ENCODE measurements around the gene UFC1.
A peak's percentile ranks its signal among the peaks of the same experiment; 100 is the strongest.

The UFC1 gene

DNA sequence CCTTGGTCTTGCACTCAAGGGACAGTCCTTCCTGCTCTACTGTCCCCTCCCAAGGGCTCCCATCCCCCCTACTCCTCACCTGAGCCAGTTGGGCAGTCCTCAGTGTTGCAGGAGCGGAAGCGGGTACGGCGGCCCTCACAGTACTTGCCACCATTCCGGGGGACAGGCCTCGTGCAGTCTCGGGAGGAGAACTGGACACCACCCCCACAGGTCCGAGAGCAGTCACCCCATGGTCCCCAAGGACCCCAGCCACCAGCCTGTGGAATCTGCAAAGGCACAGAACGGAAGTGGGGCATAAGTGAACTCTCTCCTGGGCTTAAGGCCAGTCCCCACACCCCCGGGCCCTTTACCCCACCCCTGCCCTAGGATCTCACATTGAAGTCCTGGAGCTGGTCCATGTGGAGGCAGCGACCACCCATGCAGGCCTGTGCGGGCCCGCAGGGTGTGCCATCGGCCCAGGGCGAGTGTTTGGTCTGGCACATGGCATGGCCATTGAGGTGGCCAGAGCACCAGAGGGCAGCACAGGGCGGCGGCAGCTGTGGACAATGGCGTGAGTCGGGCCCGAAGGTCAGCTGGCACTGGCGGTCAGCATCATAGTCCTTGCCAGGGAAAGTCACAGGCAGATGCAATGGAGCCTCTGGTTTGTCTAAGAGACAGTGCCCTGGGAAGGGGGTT lies 39.9 kb downstream of the UFC1 start:
- DNase-seq (ENCODE audit: low spot score): no peak

DNA sequence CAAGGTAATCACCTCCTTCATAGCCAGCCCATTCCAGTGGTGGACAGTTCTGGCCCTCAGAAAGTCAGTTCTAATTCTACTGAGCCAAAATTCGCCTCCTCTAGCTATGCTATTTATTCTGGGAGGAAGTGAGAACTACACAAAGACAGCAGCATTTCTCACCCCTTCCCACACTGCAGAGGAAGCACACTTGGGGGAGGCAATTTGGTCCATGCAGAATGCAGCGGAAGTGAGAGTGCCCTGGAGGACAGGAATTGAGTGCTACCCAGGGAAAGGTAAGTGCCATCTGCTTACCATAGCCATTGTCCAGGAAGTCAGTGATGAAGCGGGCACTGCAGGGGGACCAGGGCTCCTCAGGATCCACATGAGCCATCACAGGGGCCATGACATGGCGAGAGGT lies 41.4 kb downstream of the UFC1 start:
- DNase-seq (ENCODE audit: low spot score): no peak

DNA sequence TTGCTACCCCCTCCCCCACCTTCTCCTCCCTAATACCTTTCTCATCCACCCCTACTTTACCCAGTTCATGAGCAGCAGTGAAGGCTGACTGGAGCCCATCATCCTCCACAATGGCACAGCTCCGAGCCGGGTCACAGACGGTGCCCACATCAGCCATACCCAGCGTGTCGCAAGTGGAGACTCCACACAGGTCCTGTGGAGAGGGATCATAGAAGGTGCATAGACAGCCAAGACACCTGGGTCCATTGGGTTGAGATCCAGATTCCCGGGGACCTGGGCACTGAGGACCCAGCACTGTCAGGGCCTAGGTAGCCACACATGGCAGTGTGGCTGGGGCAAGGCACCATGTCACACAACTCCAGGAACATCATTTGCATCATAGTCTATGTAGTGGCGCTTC lies 42.3 kb downstream of the UFC1 start:
- DNase-seq (ENCODE audit: low spot score): no peak

DNA sequence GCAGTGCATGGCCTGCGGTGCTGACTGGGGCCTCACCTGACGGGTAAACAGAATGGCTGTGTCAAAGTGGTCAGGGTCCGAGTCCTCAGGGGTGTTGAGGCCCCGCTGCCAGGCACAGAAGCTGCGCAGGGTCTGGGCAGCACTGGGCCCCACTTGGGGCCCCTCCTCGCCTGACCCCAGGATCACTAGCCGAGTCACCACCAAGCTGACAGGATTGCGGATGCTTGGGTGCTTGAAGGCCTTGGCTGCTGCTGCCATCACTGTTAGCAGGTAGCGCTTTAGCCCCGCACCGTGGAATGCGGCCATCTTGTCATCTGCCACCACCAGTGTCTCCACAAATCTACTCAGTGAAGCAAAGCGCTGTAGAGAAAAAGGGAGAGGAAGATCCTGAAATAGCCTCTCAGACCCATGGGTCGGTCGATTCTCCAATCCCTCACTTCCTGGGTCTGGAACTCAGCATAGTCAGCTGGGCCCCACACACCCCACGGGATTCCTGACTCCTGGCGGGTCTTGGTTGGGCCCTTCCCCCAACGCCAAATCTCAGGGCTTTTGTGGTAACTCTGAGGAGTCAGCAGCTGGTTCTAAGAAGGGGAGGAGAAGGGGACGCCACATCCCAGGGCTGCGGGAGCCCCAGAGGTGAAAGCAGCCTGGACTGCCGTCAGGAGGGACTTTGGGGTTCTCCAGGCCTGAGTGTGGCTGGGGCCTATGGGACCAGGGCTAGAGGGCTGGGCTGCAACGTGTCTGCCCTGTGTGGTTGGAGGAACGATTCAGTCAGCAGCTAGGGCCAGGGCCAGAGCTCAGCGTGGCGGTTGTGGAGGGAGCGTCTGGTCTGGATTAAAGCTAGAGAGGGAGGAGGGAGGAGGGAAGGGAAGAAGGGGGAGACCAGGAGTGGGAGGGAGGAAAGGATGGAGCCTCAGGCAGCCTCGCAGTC lies 43.0 kb downstream of the UFC1 start:
- no peak for DNase-seq (ENCODE audit: low spot score)

DNA sequence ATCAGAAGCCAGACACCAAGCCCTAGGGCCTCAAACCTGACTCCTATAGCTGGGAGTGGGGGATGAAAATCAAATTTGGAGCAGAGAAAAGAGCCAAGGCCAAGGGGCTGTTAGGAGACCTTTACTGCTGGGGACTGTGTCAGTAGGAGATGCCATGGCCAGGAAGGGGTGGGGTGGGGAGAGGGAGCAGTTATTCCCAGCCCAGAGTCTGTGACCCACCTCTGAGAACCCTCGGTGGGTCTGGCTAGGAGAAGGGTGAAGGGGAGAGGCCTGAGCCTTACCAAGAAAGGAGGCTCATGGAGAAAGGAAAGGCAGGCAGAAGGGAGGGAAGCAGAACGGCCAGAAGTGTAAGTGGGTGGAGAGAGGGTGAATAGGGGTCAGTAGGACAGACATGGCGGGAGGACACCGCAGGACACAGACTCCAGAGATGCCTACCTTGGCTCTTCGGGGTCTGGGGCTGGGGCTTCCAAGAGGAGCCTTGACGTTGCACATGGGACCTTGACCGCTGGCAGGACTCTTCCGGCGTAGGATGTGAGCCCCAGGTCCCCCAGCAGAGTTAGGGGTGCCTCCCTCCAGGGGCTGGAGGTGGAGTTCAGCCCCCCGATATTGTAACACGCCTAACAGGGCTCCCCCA lies 43.9 kb downstream of the UFC1 start:
- DNase-seq (ENCODE audit: low spot score): no peak

DNA sequence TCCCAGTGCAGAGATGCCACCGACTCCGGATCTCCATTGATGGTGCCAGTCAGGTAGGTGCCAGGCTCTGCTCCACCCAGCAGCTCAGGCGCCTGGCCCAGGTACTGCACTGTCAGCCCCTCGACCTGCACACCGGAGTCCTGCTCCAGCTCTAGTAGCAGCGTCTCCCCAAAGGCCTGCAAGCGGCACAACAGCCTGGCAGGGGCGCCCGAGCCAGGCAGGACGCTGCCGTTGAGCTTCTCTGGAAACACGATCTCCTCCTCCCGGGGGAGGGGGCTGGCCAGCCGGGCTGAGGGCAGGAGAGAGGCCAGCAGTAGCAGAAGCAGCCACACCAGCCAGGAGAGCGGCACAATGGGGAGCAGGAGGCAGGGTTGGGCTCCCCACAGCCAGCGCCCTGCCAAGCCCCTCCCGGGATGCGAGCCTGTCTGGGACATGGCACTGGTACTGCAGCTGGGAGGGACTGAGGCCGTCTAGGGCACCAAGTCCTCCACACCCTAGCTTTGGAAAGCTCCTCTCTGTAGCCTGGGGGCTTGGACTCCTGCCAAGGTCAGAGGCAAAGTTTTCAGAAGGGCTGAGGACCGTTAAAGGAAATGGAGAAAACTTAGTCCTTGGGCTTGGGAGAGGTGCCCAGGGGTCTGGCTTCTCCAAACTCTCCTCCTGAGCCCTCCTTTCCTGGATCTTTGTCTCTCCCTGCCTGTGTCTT lies 44.6 kb downstream of the UFC1 start:
- no peak for DNase-seq (ENCODE audit: low spot score)

DNA sequence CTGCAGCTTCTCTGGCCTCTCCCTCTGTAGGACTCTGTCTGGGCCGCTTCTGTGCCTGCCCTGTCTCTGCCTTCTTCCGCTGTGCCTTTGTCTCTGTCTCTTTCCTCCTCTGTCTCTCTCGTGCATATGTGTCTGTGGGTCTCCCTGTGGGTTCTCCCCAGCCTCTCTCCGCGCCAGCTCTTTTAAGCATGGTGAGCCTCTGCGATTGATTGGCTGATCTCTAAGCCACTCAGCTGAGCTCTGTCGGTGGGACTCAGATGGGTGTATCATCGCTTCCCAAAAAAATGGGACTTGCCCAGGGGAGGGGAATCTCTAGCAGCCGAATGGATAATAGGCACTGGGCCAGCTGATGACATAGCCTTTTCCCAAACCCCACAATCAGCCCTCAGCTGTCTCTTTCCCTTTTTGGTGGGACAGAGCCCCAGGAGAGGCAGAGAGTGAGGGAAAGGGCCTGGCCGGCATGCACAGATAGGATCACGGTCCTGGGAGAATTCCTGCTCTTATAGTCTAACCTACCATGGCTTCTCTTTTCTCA lies 45.2 kb downstream of the UFC1 start, which contains the start of gene ADAMTS4:
ADAMTS4 (minus strand) TSS at position 158 of the 535 bp plus-strand sequence. CDS start 427 bp downstream, outside the sequence.
- no peak for DNase-seq (ENCODE audit: low spot score)

DNA sequence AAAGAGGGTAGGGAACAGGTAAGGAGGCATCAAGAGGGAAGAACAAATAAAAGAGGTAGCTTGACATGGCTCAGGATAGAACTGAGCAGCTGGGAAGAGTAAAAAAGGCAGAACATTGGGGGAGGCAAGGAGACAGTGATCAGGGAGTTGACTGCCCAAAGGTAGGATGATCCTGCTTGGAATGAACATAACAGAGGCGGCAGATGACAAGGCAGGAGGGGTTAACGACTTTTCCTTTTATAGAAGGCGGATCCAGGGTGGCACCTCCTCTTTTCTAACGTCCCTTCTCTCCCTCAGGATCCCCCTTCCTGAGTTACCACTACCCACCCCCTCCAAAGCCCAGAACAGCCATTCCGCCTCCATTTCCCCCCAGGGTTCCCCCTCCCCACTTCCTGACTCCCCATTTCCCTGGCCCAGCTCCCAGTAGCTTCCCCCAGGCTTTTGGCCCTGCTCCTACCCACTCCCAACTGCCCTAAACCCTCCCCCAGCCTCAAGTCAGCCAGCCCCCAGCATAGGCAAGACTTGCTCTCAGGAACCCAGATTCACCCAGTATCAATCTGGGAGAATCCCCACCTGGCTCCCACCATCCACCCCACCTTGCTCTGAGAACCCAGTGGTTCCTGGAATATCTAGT lies 45.8 kb downstream of the UFC1 start:
- no peak for DNase-seq (ENCODE audit: low spot score)

DNA sequence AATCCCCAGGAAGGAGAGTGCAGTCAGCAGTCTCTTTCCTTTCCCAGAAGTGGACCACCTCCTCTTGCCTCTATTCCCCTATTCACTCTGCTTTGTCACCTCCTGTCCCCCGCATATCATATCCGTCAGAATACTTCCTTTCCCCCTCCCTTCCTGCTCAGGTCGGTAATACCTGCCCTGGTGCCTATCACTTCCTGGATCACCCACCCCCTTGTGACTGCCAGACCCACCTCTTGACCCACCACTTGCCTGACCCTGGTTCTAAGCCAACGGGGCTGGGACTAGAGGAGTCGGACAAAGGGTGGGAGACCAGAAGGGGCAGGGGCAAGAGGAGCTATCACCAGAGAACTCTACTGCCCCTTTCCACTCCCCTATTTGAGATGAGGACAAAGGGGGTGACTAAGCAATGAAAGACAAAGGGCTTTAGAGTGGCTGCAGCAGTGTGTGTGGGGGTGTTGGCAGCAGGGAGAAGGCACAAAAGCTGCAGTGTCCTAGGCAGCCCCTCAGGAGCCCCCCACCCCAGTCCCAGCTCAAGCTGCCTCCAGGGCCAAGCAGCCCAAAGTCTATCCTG lies 46.7 kb downstream of the UFC1 start:
- DNase-seq (ENCODE audit: low spot score): no peak

DNA sequence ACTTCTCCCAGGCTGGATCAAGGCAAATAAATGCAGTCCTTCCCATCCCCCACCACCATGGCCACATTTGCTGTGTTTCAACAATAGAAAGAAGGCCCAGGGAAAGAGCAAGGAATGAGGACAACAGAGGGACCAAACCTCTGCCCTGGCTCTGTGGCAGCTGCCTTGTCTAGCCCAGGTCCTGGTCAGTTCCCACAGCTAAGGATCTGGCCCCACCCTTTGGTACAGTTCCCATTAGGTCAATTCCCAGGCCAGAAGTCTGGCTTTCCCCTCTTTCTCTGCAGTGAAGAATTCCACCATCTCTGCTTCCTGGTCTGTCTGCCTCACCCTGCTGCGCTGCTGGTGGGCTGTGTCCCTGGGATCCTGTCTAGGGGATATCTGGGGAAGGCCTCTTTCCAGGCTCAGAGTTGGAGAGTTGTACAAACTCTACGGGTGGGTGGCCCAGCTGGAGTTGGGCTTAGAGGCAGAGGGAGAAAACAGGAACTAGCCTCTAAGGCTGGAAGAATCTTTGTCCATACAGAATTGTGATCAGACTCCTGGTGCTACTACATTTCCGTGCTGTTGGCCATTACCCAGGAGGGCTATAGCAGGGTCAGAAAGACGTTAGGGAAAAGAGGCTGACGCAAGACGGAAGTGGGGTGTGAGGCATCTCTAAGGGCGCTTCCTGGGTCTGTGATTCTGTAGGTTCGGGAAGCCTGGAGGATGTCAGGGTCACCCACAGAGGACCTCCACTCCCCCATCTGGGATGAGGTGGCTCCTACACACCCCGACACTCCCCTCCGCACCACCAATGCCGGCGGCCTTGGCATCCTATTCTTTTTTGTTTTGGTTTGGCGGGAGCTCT lies 47.4 kb downstream of the UFC1 start:
- no peak for DNase-seq (ENCODE audit: low spot score)

DNA sequence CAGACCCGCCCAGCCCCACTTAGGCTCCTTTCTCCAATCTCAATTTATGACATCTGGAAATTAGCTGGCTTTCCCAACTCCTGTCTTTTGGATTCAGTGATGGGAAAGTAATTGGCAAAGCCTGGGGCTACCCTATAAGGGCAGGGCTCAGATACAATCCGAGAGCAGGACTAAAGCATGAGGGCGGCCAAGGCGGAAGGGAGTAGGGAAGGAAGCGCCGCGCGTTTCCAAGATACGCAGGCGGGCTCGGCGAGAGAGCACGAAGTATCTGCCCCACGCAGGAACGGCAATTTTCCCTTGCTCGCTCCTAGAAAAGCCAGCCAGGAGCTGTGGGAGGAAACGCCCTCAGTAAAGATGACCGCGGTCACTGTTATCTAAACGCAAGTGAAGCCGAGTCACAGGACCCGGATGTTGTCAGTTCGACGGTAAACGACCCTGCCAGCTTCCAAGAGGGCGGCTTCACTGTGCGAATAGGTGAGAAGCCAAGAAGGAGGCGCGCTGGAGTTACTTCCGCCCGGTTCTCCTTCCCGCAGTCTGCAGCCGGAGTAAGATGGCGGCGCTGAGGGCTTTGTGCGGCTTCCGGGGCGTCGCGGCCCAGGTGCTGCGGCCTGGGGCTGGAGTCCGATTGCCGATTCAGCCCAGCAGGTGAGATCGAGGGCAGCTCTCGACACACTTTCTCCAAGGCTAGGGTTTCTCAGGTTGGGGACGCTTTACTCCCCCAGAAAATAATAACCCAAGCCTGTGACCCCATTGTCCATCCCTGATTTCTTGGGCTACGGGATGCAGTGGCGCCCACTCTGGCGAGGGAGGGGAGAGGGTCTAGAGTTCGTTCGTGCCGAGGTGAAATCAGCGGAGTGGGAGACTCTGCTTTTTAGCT lies 48.3 kb downstream of the UFC1 start, which contains the start of gene NDUFS2:
NDUFS2 (plus strand) TSS at position 532 of the 877 bp plus-strand sequence; CDS start at position 551, 19 bp downstream.
- DNase-seq (ENCODE audit: low spot score): peak; percentile 99

DNA sequence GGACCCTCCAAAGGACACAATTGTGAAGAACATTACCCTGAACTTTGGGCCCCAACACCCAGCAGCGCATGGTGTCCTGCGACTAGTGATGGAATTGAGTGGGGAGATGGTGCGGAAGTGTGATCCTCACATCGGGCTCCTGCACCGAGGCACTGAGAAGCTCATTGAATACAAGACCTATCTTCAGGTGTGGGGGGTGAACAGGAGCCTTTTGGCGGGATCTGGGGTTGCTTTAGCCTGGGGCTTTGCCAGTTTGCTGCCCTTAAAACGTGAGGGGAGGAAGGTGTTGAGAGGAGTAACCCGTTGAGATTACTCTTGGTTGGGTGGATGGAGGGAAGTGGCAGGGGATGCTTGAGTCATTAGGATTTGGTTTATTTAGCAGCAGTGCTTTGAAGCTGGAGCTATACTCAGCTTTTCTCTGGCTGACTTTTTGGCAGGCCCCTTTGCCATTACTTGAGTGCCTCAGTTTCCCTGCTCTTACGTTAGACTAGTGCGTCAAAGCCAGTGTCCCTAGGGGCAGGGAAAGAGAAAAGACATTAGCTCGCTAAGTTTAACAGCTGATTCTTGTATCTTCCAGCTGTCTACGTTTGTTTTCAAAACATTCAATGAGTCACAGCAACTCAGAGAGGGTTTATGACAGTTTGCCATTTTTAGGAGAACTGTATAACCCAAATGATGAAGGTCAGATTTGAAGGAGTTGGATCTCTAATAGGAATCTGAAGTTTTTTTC lies 52.8 kb downstream of the UFC1 start:
- no peak for DNase-seq (ENCODE audit: low spot score)

DNA sequence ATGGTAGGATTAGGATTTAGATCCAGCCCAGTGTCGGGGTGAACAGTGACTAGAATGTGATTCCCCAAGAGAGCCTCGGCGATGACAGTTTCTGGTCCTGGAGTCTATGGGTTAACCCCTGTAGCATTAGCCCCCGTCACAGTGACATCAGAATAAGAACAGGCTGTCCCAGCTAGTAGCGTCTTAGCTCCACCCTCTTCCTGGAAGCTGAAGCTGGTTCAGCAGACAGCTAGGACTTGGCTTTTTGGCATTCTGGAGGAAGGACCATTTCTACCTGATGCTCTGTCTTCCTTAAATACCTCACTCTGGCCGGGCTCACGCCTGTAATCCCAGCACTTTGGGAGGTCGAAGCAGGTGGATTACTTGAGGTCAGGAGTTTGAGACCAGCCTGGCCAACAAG lies 53.4 kb downstream of the UFC1 start:
- DNase-seq (ENCODE audit: low spot score): no peak
